Measurements from ENCODE around the gene HOTAIR.

The HOTAIR gene

GRCh38 chr12:53972152-53972702, 2.5 kb downstream of the HOTAIR start:
- DNase-seq, result no peak

- no peak for DNase-seq
Measured at GRCh38 chr12:53971686-53972085, 3.1 kb downstream of the HOTAIR start.

- no peak for DNase-seq
Measured at GRCh38 chr12:53971129-53971528, 3.6 kb downstream of the HOTAIR start.

GRCh38 chr12:53970451-53970850, 4.3 kb downstream of the HOTAIR start:
- no peak for DNase-seq

GRCh38 chr12:53969588-53970259, 5.0 kb downstream of the HOTAIR start:
- DNase-seq, result no peak

- no peak for DNase-seq
Measured at GRCh38 chr12:53968214-53969127, 6.3 kb downstream of the HOTAIR start.

GRCh38 chr12:53967421-53967925, 7.3 kb downstream of the HOTAIR start:
- no peak for DNase-seq

- DNase-seq, result no peak
Measured at GRCh38 chr12:53966385-53967133, 8.2 kb downstream of the HOTAIR start.

GRCh38 chr12:53966085-53966384, 8.7 kb downstream of the HOTAIR start:
- DNase-seq, result no peak

- DNase-seq, result no peak
Measured at GRCh38 chr12:53965281-53966084, 9.3 kb downstream of the HOTAIR start.

- DNase-seq, result no peak
Measured at GRCh38 chr12:53964315-53964713, 10.4 kb downstream of the HOTAIR start.

GRCh38 chr12:53963434-53964314, 11.1 kb downstream of the HOTAIR start:
- DNase-seq, result no peak

GRCh38 chr12:53963005-53963404, 11.7 kb downstream of the HOTAIR start:
- DNase-seq, result no peak

GRCh38 chr12:53961025-53961761, 13.6 kb downstream of the HOTAIR start:
- DNase-seq, result no peak

- DNase-seq, result no peak
Measured at GRCh38 chr12:53960187-53961024, 14.3 kb downstream of the HOTAIR start.

- DNase-seq, result no peak
Measured at GRCh38 chr12:53959314-53959713, 15.4 kb downstream of the HOTAIR start.

- no peak for DNase-seq
Measured at GRCh38 chr12:53958128-53958527, 16.6 kb downstream of the HOTAIR start.

- DNase-seq, result no peak
Measured at GRCh38 chr12:53956914-53957536, 17.7 kb downstream of the HOTAIR start.

All from activated CD4-positive, alpha-beta T cell treated with anti-CD3 and anti-CD28 coated beads for 4 hours (primary cell).